K562 treated with DMSO at 1 percent for 12 hours (cell line): ENCODE measurements around the gene KIAA0408. TPM values are rescaled to one million over a fixed set of nuclear protein-coding genes. Genes with fewer than 3 reads are reported as not detected.

Source experiments
- total RNA-seq: library from RNA; unstranded; fragments of 300-600 nt; gene quantifications from 2 replicates; pipeline ENCODE4 v1.2.3, GENCODE V29; 2022; ENCODE audit not compliant: insufficient read depth

The KIAA0408 gene
- total RNA-seq: not detected in 2 replicates

DNA sequence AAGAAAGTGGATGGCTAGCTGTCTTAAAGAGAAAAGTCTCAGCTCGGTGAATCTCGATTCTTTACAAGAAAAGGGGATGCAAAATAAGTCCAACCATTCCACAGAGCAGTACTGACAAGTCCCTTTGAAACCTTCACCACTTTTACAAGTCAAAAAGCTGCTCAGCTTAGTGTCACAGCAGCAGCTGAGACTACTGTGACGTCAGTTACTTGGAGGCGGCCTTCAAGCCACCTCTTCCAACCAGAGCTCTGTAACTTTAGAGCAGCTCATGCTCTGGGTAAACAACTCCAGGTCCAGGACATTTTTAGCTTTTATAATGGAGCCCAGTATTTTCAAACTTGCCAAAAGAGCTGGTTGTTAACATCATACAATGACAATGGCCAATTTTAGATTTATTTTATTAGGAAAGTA lies at the start of gene KIAA0408:
TSS of gene KIAA0408 (minus strand) at position 159 of the 411 bp plus-strand sequence. CDS start 5,408 bp downstream, outside the sequence.

Other genes starting within 250 kb of the KIAA0408 start
- gene RNF146, start 192.5 kb downstream of the KIAA0408 start, total RNA-seq: 10.0 and 21.2 TPM in 2 replicates
- gene ECHDC1, start 115.8 kb downstream of the KIAA0408 start, total RNA-seq: 18.7 and 40.3 TPM in 2 replicates
- gene C6orf58, start 117.8 kb upstream of the KIAA0408 start, total RNA-seq: not detected in 2 replicates